GM10847 (cell line): ENCODE data around the gene HAO1.

Source experiments
- POLR2A ChIP-seq: IDR thresholded peaks from 2 replicates; pipeline ENCODE4 v1.6.1; 2011; ENCODE audit not compliant: insufficient read length; ENCODE audit errors: extremely low read depth

The HAO1 gene

GRCh38 chr20:7889736-7890135, 50.5 kb downstream of the HAO1 start:
- no peak for TF ChIP-seq POLR2A

- TF ChIP-seq POLR2A: no peak
These were observed 56.5 kb downstream of the HAO1 start for GRCh38 chr20:7883741-7884140.

GRCh38 chr20:7883309-7883708, 56.9 kb downstream of the HAO1 start:
- TF ChIP-seq POLR2A: no peak

- TF ChIP-seq POLR2A: no peak
These were observed 58.2 kb downstream of the HAO1 start for GRCh38 chr20:7882076-7882475.

GRCh38 chr20:7881551-7881950, 58.7 kb downstream of the HAO1 start:
- TF ChIP-seq POLR2A: no peak

- no peak for TF ChIP-seq POLR2A
These were observed 60.4 kb downstream of the HAO1 start for GRCh38 chr20:7879883-7880282.

- TF ChIP-seq POLR2A: no peak
These were observed 72.2 kb downstream of the HAO1 start for GRCh38 chr20:7868108-7868507.

GRCh38 chr20:7866285-7866684, 74.0 kb downstream of the HAO1 start:
- TF ChIP-seq POLR2A: no peak

- no peak for TF ChIP-seq POLR2A
These were observed 80.9 kb downstream of the HAO1 start for GRCh38 chr20:7859356-7859802.

- TF ChIP-seq POLR2A: no peak
These were observed 81.5 kb downstream of the HAO1 start for GRCh38 chr20:7858734-7859250.

GRCh38 chr20:7856756-7857155, 83.5 kb downstream of the HAO1 start:
- no peak for TF ChIP-seq POLR2A

GRCh38 chr20:7855545-7855944, 84.7 kb downstream of the HAO1 start:
- no peak for TF ChIP-seq POLR2A

GRCh38 chr20:7853493-7853892, 86.8 kb downstream of the HAO1 start:
- TF ChIP-seq POLR2A: no peak

- no peak for TF ChIP-seq POLR2A
These were observed 89.3 kb downstream of the HAO1 start for GRCh38 chr20:7850775-7851490.

- no peak for TF ChIP-seq POLR2A
These were observed 90.6 kb downstream of the HAO1 start for GRCh38 chr20:7849675-7850074.

- TF ChIP-seq POLR2A: no peak
These were observed 91.9 kb downstream of the HAO1 start for GRCh38 chr20:7848351-7848750.

GRCh38 chr20:7843613-7844012, 96.6 kb downstream of the HAO1 start:
- TF ChIP-seq POLR2A: no peak
